NCI-H82 treated with DMSO at 0.1 percent for 48 hours (cell line): ENCODE measurements around the gene ABR.
A peak's percentile ranks its signal among the peaks of the same experiment; 100 is the strongest.
"Not testable (repeated sequence)": the region's sequence is repeated elsewhere in the genome, so short reads cannot be mapped to it uniquely, and the experiment has no call there.

Source experiments
- DNase-seq: peaks from one replicate; lab custom pipeline; 2025; ENCODE audit not compliant: unreplicated experiment; lab: John Stamatoyannopoulos, UW

The ABR gene

GRCh38 chr17:1202291-1202690, 22.5 kb upstream of the ABR start:
- DNase-seq: no peak

- DNase-seq: no peak
Measured at GRCh38 chr17:1201132-1201702, 21.4 kb upstream of the ABR start.

GRCh38 chr17:1199271-1199743, 19.5 kb upstream of the ABR start:
- not testable (repeated sequence) for DNase-seq

- no peak for DNase-seq
Measured at GRCh38 chr17:1197781-1198490, 18.2 kb upstream of the ABR start.

GRCh38 chr17:1197379-1197778, 17.6 kb upstream of the ABR start:
- DNase-seq: no peak

- DNase-seq: no peak
Measured at GRCh38 chr17:1196946-1197345, 17.2 kb upstream of the ABR start.

GRCh38 chr17:1192911-1193699, 13.3 kb upstream of the ABR start:
- no peak for DNase-seq

GRCh38 chr17:1190751-1191331, 11.1 kb upstream of the ABR start:
- DNase-seq: no peak

GRCh38 chr17:1188812-1189504, 9.2 kb upstream of the ABR start:
- DNase-seq: no peak

- DNase-seq: peak; percentile 65
Measured at GRCh38 chr17:1186923-1187771, 7.4 kb upstream of the ABR start.

GRCh38 chr17:1186214-1186820, 6.5 kb upstream of the ABR start:
- DNase-seq: no peak

- peak; percentile 92 for DNase-seq
Measured at GRCh38 chr17:1183171-1183873, 3.5 kb upstream of the ABR start.

- peak; percentile 44 for DNase-seq
Measured at GRCh38 chr17:1182811-1183170, 3.0 kb upstream of the ABR start.

- no peak for DNase-seq
Measured at GRCh38 chr17:1181753-1182137, 2.0 kb upstream of the ABR start.

GRCh38 chr17:1180958-1181752, 1.4 kb upstream of the ABR start:
- DNase-seq: peak; percentile 50

GRCh38 chr17:1179112-1179817, 516 bp downstream of the ABR start:
- DNase-seq: no peak

- DNase-seq: no peak
Measured at GRCh38 chr17:1177016-1177700, 2.6 kb downstream of the ABR start.
